Stomach smooth muscle (tissue), 2 donors: Measurements from ENCODE around the gene SPOP.
"Not testable (repeated sequence)": the region's sequence is repeated elsewhere in the genome, so short reads cannot be mapped to it uniquely, and the experiment has no call there.

ENCODE experiments used
- H3K27ac ChIP-seq: one replicate; pipeline ENCODE4 v1.7.0; 2013; ENCODE audit warnings: mild to moderate bottlenecking, low read length, inconsistent platforms
- H3K27me3 ChIP-seq, 2 donors: one replicate each; pipeline ENCODE4 v1.7.0; 2013; ENCODE audit warnings: low read length in 2 of 2; ENCODE audit not compliant: insufficient read depth in 2 of 2, control insufficient read depth in 1 of 2
- H3K36me3 ChIP-seq, 2 donors: one replicate each; pipeline ENCODE4 v1.7.0; 2013; ENCODE audit warnings: low read length in 2 of 2; ENCODE audit not compliant: control insufficient read depth in 2 of 2, insufficient read depth in 2 of 2
- H3K4me1 ChIP-seq: one replicate; pipeline ENCODE4 v1.7.0; 2013; ENCODE audit warnings: low read length; ENCODE audit not compliant: control insufficient read depth, insufficient read depth
- H3K4me3 ChIP-seq, 2 donors: one replicate each; pipeline ENCODE4 v1.7.0; 2013; ENCODE audit warnings: low read length in 2 of 2
- H3K9ac ChIP-seq, 2 donors: one replicate each; pipeline ENCODE4 v1.7.0; 2013; ENCODE audit warnings: low read length in 2 of 2, mild to moderate bottlenecking in 1 of 2
- H3K9me3 ChIP-seq, 2 donors: one replicate each; pipeline ENCODE4 v1.7.0; 2013; ENCODE audit warnings: low read length in 2 of 2; ENCODE audit not compliant: control insufficient read depth in 2 of 2
- donor health status: healthy.
- donor health status: Pancreatic carcinoma.

SPOP gene

GRCh38 chr17:49677933-49678847, at the start of gene SPOP:
TSS of gene SPOP (minus strand) at chr17:49678097. CDS start at chr17:49622810, 55,287 bp downstream.
- H3K9me3 ChIP-seq = no peaks in the 10 kb centered on the region
- H3K4me3 ChIP-seq = peak within 1 kb of the TSS; percentile 79 to 97
- peak within 1 kb of the TSS; percentile 84 to 99 for H3K9ac ChIP-seq
- no peaks in the 10 kb centered on the region for H3K36me3 ChIP-seq
- no peaks in the 10 kb centered on the region for H3K27me3 ChIP-seq
- peaks cover 15% of the 10 kb centered on the region for H3K4me1 ChIP-seq
- peak within 1 kb of the TSS; percentile 99 for H3K27ac ChIP-seq

- H3K27me3 ChIP-seq = no peaks in the 10 kb centered on the region
- H3K9ac ChIP-seq = no peak overlapping the region
- H3K4me3 ChIP-seq = no peak overlapping the region
- peak overlapping the region; percentile 55 for H3K27ac ChIP-seq
- H3K36me3 ChIP-seq = peaks cover 0 to 6% of the 10 kb centered on the region in 2 donors
- H3K9me3 ChIP-seq = no peaks in the 10 kb centered on the region
- peaks cover 74% of the 10 kb centered on the region for H3K4me1 ChIP-seq
Measured at GRCh38 chr17:49727380-49727779, 49.5 kb upstream of the SPOP start.

GRCh38 chr17:49725452-49726130, 47.7 kb upstream of the SPOP start:
- H3K27ac ChIP-seq = peak overlapping the region; percentile 90
- H3K36me3 ChIP-seq = peaks cover 7 to 12% of the 10 kb centered on the region in 2 donors
- H3K27me3 ChIP-seq = no peaks in the 10 kb centered on the region
- H3K9me3 ChIP-seq = no peaks in the 10 kb centered on the region
- peaks cover 73% of the 10 kb centered on the region for H3K4me1 ChIP-seq
- H3K4me3 ChIP-seq = no peak overlapping the region
- H3K9ac ChIP-seq = no peak overlapping the region

GRCh38 chr17:49724552-49724951, 46.7 kb upstream of the SPOP start:
- peak overlapping the region; percentile 90 for H3K27ac ChIP-seq
- H3K4me3 ChIP-seq = peak overlapping the region in 1 of 2 donors; percentile 8
- not testable (repeated sequence) for H3K9ac ChIP-seq, H3K27me3 ChIP-seq, H3K9me3 ChIP-seq
- H3K36me3 ChIP-seq = peaks cover 13 to 19% of the 10 kb centered on the region in 2 donors
- peaks cover 62% of the 10 kb centered on the region for H3K4me1 ChIP-seq

GRCh38 chr17:49723423-49723822, 45.5 kb upstream of the SPOP start:
- H3K27ac ChIP-seq = peak overlapping the region; percentile 90

GRCh38 chr17:49722066-49722465, 44.2 kb upstream of the SPOP start:
- Histone ChIP-seq H3K36me3 (peaks cover 27 to 32% of the 10 kb centered on the region in 2 donors), H3K27me3 (no peaks in the 10 kb centered on the region), H3K9me3 (no peaks in the 10 kb centered on the region), H3K27ac (peak overlapping the region; percentile 90), H3K4me3 (no peak overlapping the region), H3K4me1 (peaks cover 45% of the 10 kb centered on the region), H3K9ac (no peak overlapping the region)

More at GRCh38 chr17:49723423-49723822, 45.5 kb upstream of the SPOP start:
- Histone ChIP-seq H3K4me3 (peak overlapping the region; percentile 25 to 35), H3K36me3 (peaks cover 17 to 24% of the 10 kb centered on the region in 2 donors), H3K4me1 (peaks cover 51% of the 10 kb centered on the region), H3K9ac (peak overlapping the region; percentile 16 to 58), H3K9me3 (no peaks in the 10 kb centered on the region), H3K27me3 (no peaks in the 10 kb centered on the region)

GRCh38 chr17:49717371-49717861, 39.5 kb upstream of the SPOP start:
- H3K36me3 ChIP-seq = peaks cover 47 to 62% of the 10 kb centered on the region in 2 donors
- no peak overlapping the region for H3K9ac ChIP-seq
- H3K4me1 ChIP-seq = peaks cover 18% of the 10 kb centered on the region
- H3K27ac ChIP-seq = peak overlapping the region; percentile 24
- H3K9me3 ChIP-seq = no peaks in the 10 kb centered on the region
- H3K27me3 ChIP-seq = no peaks in the 10 kb centered on the region
- H3K4me3 ChIP-seq = no peak overlapping the region

GRCh38 chr17:49716668-49717364, 38.9 kb upstream of the SPOP start:
- peak overlapping the region; percentile 62 for H3K27ac ChIP-seq
- peaks cover 46 to 61% of the 10 kb centered on the region in 2 donors for H3K36me3 ChIP-seq

GRCh38 chr17:49715717-49716279, 37.9 kb upstream of the SPOP start:
- H3K27ac ChIP-seq = peak overlapping the region; percentile 62
- H3K4me3 ChIP-seq = no peak overlapping the region
- peaks cover 49 to 66% of the 10 kb centered on the region in 2 donors for H3K36me3 ChIP-seq
- peaks cover 8% of the 10 kb centered on the region for H3K4me1 ChIP-seq
- H3K27me3 ChIP-seq = no peaks in the 10 kb centered on the region
- no peak overlapping the region for H3K9ac ChIP-seq
- no peaks in the 10 kb centered on the region for H3K9me3 ChIP-seq

More at GRCh38 chr17:49716668-49717364, 38.9 kb upstream of the SPOP start:
- Histone ChIP-seq H3K9ac (no peak overlapping the region), H3K27me3 (no peaks in the 10 kb centered on the region), H3K4me1 (peaks cover 12% of the 10 kb centered on the region), H3K9me3 (no peaks in the 10 kb centered on the region), H3K4me3 (no peak overlapping the region)

- H3K36me3 ChIP-seq = peaks cover 49 to 67% of the 10 kb centered on the region in 2 donors
- peak overlapping the region; percentile 46 for H3K27ac ChIP-seq
Measured at GRCh38 chr17:49715216-49715615, 37.3 kb upstream of the SPOP start.

More at GRCh38 chr17:49715216-49715615, 37.3 kb upstream of the SPOP start:
- peak overlapping the region in 1 of 2 donors; percentile 13 for H3K9ac ChIP-seq
- H3K27me3 ChIP-seq = no peaks in the 10 kb centered on the region
- no peaks in the 10 kb centered on the region for H3K9me3 ChIP-seq
- peaks cover 8% of the 10 kb centered on the region for H3K4me1 ChIP-seq
- no peak overlapping the region for H3K4me3 ChIP-seq
